HUES64 (cell line): Measurements from ENCODE around the gene PTPN11.
"Not testable (repeated sequence)": the region's sequence is repeated elsewhere in the genome, so short reads cannot be mapped to it uniquely, and the experiment has no call there.

Experiments
- H3K27ac ChIP-seq: 2 replicates; pipeline ENCODE4 v1.7.0; 2013; ENCODE audit warnings: low read depth, low read length, inconsistent platforms
- H3K27me3 ChIP-seq: 2 replicates; pipeline ENCODE4 v1.6.1; 2013; ENCODE audit warnings: mild to moderate bottlenecking, low read length; ENCODE audit not compliant: insufficient read depth
- H3K36me3 ChIP-seq: 2 replicates; pipeline ENCODE4 v1.6.1; 2013; ENCODE audit warnings: mild to moderate bottlenecking, low read length; ENCODE audit not compliant: insufficient read depth
- H3K4me1 ChIP-seq: 2 replicates; pipeline ENCODE4 v1.6.1; 2013; ENCODE audit warnings: mild to moderate bottlenecking, low read length, moderate library complexity; ENCODE audit not compliant: insufficient read depth
- H3K4me3 ChIP-seq: 2 replicates; pipeline ENCODE4 v1.5.1; 2013; ENCODE audit warnings: mild to moderate bottlenecking, low read length, moderate library complexity
- H3K9ac ChIP-seq: 2 replicates; pipeline ENCODE4 v1.6.1; 2013; ENCODE audit warnings: mild to moderate bottlenecking, low read depth, low read length
- H3K9me3 ChIP-seq: 2 replicates; pipeline ENCODE4 v1.6.1; 2013; ENCODE audit warnings: low read depth, low read length; ENCODE audit not compliant: insufficient read depth
- WGBS: fragments of 150-250, 120-280 bp; methylation state at CpG from one replicate; pipeline ENCODE4 v1.1.7; 2013; ENCODE audit warnings: missing lambda C conversion rate; 5-methylcytosine and 5-hydroxymethylcytosine counted together

Gene PTPN11

DNA sequence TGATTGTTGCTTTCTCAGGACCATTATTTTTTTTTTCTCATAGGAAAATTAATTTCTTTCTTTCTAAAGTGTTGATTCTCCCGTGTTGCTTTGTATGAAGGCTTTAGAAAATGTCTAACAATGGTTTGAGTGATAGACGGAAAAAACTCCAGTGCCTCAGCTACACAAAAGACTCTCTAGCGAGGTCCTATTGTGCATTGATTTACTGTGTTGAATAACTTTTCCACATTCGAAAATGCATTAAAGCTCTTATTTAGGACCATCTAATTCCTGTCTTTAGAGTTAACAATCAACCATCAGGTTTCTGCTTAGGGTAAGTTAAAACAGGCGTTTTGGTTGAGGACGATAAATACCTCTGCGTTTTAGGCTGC is 99.6 kb downstream of the PTPN11 start:
- Histone ChIP-seq H3K27ac (no peak overlapping the region), H3K9me3 (no peaks in the 10 kb centered on the region), H3K27me3 (no peaks in the 10 kb centered on the region), H3K4me1 (no peaks in the 10 kb centered on the region), H3K4me3 (no peak overlapping the region), H3K36me3 (no peaks in the 10 kb centered on the region), H3K9ac (no peak overlapping the region)
- 94% methylated on average over 7 of the region's 7 CpGs for WGBS

GRCh38 chr12:112519841-112520340 is 101.1 kb downstream of the PTPN11 start:
- H3K4me3 ChIP-seq, H3K36me3 ChIP-seq, H3K9me3 ChIP-seq, H3K9ac ChIP-seq, H3K4me1 ChIP-seq, H3K27ac ChIP-seq, H3K27me3 ChIP-seq: not testable (repeated sequence)
- WGBS: 95% methylated on average over 26 of the region's 26 CpGs

DNA sequence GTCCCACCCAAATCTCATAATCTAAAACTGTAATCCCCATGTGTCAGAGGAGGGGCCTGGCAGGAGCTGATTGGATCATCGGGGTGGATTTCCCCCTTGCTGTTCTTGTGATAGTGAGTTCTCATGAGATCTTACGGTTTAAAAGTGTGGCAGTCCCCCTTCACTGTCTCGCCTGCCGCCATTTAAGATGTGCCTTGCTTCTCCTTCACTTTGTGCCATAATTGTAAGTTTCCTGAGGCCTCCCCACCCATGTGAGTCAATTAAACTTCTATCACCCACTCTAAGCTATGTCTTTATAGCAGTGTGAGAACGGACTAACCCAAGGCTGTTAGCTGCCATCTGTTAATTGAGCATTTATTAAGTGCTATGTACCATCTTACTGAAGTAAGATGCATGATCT is 105.1 kb downstream of the PTPN11 start:
- Histone ChIP-seq H3K27ac (no peak overlapping the region), H3K9me3 (no peaks in the 10 kb centered on the region), H3K4me1 (no peaks in the 10 kb centered on the region), H3K4me3 (no peak overlapping the region), H3K9ac (no peak overlapping the region), H3K36me3 (no peaks in the 10 kb centered on the region), H3K27me3 (no peaks in the 10 kb centered on the region)
- WGBS: 93% methylated on average over 5 of the region's 5 CpGs

- Histone ChIP-seq H3K4me1 (no peaks in the 10 kb centered on the region), H3K27ac (no peak overlapping the region), H3K9ac (no peak overlapping the region), H3K27me3 (no peaks in the 10 kb centered on the region), H3K4me3 (no peak overlapping the region), H3K36me3 (no peaks in the 10 kb centered on the region), H3K9me3 (no peaks in the 10 kb centered on the region)
- 97% methylated on average over 4 of the region's 4 CpGs for WGBS
Observed at GRCh38 chr12:112524269-112524668, 105.5 kb downstream of the PTPN11 start.

GRCh38 chr12:112524676-112525425 is 106.1 kb downstream of the PTPN11 start:
- Histone ChIP-seq H3K4me1 (no peaks in the 10 kb centered on the region), H3K36me3 (no peaks in the 10 kb centered on the region), H3K27ac (no peak overlapping the region), H3K9ac (no peak overlapping the region), H3K4me3 (no peak overlapping the region), H3K9me3 (no peaks in the 10 kb centered on the region), H3K27me3 (no peaks in the 10 kb centered on the region)
- WGBS: 87% methylated on average over 5 of the region's 5 CpGs

DNA sequence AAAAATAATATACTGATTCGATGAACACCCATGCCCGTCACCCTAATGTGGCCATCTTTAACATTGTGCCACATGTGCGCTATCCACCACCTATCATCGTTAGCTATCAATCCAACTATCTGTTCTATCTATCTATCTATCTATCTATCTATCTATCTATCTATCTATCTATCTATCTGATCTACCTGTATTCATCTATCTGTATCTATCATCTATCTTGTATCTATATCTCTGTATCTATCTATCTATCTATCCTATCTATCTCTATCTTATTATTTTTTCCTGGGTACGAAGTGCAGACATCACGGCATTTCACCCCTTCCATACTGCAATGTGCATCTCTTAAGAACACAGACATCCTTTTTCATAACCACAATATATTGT is 106.7 kb downstream of the PTPN11 start:
- Histone ChIP-seq H3K9me3 (no peaks in the 10 kb centered on the region), H3K36me3 (no peaks in the 10 kb centered on the region), H3K4me1 (no peaks in the 10 kb centered on the region), H3K27me3 (no peaks in the 10 kb centered on the region), H3K27ac (no peak overlapping the region), H3K9ac (no peak overlapping the region), H3K4me3 (no peak overlapping the region)
- 96% methylated on average over 6 of the region's 6 CpGs for WGBS

DNA sequence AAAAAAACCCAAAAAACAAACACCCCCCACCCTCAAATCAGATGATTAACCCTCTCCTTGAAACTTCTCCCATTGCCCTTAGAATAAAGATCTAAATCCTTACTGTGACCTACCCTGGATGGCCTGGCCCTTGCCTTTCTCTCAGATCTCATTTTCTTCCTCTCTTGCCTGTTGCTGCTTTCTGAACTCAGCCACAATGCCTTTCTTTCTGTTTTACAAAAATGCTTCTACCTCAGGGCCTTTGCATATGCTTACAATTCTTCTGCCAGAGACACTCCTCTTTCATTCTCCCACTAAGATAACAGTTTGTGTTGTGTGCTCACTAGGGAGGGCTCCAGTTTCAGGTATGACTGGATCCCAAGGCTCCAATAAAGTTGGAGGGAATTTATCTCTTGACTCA is 108.3 kb downstream of the PTPN11 start:
- Histone ChIP-seq H3K9ac (no peak overlapping the region), H3K4me3 (no peak overlapping the region), H3K36me3 (no peaks in the 10 kb centered on the region), H3K9me3 (no peaks in the 10 kb centered on the region), H3K4me1 (no peaks in the 10 kb centered on the region), H3K27ac (no peak overlapping the region), H3K27me3 (no peaks in the 10 kb centered on the region)

DNA sequence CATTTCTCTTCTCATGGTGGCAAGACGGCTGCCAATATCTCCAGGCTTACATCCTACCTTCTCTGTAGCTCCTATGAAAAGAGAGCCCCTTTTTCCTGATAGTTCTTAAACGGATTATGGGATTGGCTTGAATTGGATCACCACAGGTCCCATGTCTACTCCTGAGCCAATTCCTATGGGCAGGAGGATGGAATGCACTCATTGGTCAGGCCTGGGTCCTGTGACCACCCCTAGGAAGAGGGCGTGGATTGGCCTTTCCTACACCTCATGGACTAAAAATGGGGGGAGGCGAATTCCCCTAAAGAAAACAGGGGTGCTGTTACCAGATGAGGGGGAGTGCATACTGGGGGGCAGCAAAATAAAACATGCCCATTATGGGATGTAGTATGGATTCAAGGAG is 108.8 kb downstream of the PTPN11 start:
- Histone ChIP-seq H3K4me1 (no peaks in the 10 kb centered on the region), H3K27me3 (no peaks in the 10 kb centered on the region), H3K9me3 (no peaks in the 10 kb centered on the region), H3K36me3 (no peaks in the 10 kb centered on the region), H3K27ac (no peak overlapping the region), H3K9ac (no peak overlapping the region), H3K4me3 (no peak overlapping the region)
- WGBS: 86% methylated on average over 4 of the region's 4 CpGs

DNA sequence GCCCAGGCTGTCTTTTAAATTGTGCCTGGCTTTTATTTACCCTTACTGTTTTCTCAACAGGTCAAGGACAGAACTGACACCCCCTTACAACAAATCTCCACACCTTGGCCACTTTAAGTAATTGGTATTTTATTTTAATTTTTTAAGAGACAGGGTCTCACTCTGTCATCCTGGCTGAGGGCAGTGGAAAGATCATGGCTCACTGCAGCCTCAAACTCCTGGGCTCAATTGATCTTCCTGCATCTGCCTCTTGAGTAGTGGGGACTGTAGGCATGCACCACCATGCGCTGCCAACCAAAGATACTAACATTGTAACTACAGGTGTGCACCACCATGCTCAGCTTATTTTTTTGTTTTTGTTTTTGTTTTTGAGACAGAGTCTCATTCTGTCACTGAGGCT is 109.8 kb downstream of the PTPN11 start:
- Histone ChIP-seq H3K27me3 (no peaks in the 10 kb centered on the region), H3K4me3 (no peak overlapping the region), H3K4me1 (no peaks in the 10 kb centered on the region), H3K9ac (no peak overlapping the region), H3K27ac (no peak overlapping the region), H3K9me3 (no peaks in the 10 kb centered on the region), H3K36me3 (no peaks in the 10 kb centered on the region)
- WGBS: 100% methylated on average over 1 of the region's 1 CpG

DNA sequence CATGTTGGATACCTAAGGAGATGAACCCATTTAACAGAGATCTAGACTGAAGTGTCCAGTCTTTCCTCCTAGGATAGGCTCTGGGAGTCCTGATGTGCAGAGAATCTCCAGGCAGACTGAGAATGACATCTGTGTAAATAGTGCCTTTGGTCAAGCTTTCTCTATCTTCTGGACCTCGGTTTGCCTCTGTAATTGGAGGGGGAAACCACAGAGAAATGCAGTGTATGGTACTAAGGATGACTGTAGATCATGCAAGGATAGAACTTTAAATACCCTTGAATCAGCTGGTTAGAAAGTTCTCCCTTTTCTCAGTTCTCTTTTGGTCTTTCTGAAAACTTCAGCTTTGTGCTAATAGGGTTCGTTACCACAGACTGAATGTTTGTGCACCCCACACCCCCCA is 112.2 kb downstream of the PTPN11 start:
- Histone ChIP-seq H3K27ac (no peak overlapping the region), H3K27me3 (no peaks in the 10 kb centered on the region), H3K9ac (no peak overlapping the region), H3K9me3 (no peaks in the 10 kb centered on the region), H3K36me3 (no peaks in the 10 kb centered on the region), H3K4me1 (no peaks in the 10 kb centered on the region), H3K4me3 (no peak overlapping the region)
- whole genome bisulfite sequencing: 90% methylated on average over 2 of the region's 2 CpGs

DNA sequence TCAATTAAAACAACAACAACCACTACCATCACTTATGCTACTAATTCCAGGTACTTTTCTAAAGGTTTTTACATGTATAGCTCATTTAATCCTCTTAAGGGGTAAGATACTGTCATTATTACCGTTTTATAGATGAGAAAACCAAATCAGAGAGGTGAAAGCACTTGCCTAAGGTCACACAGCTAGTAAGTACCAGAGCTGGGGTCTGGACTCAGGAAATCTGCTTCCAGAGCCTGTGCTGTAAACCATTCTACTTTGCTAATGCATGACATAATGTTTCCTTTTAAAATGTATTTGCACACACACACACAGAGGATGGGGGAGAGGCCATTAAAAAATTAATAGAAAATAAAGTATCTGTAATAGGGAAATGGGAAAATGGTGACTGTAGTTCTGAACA is 113.4 kb downstream of the PTPN11 start:
- WGBS: 100% methylated on average over 1 of the region's 1 CpG
- no peaks in the 10 kb centered on the region for H3K4me1 ChIP-seq
- no peaks in the 10 kb centered on the region for H3K36me3 ChIP-seq
- H3K4me3 ChIP-seq: no peak overlapping the region
- no peaks in the 10 kb centered on the region for H3K27me3 ChIP-seq
- H3K9ac ChIP-seq: no peak overlapping the region
- H3K27ac ChIP-seq: no peak overlapping the region
- H3K9me3 ChIP-seq: no peaks in the 10 kb centered on the region

GRCh38 chr12:112533528-112533927 is 114.8 kb downstream of the PTPN11 start:
- Histone ChIP-seq H3K9me3 (no peaks in the 10 kb centered on the region), H3K9ac (no peak overlapping the region), H3K4me3 (no peak overlapping the region), H3K27ac (no peak overlapping the region), H3K27me3 (no peaks in the 10 kb centered on the region), H3K4me1 (no peaks in the 10 kb centered on the region), H3K36me3 (no peaks in the 10 kb centered on the region)
- 92% methylated on average over 7 of the region's 7 CpGs for WGBS
